ENCODE results near the gene BATF2. TPM values are rescaled to one million over a fixed set of nuclear protein-coding genes. Genes with fewer than 3 reads are reported as not detected.

Gene BATF2
- total and polyA plus RNA-seq, 8 donors, result 4.0 to 6.5 (median 5.6) TPM

GRCh38 chr11:65021509-65021908 lies 24.7 kb upstream of the BATF2 start:
- ATAC-seq (no peak), FAIRE-seq (no peak), DNase-seq (no peak)
- H3K9me3 ChIP-seq, result no peaks in the 10 kb centered on the region
- no peak overlapping the region for H3K4me3 ChIP-seq
- no peak overlapping the region for H3K27ac ChIP-seq
- TF ChIP-seq CTCF (IDR thresholded peaks at IDR 0.05), result no peak
- H3K4me1 ChIP-seq, result no peaks in the 10 kb centered on the region
- intact Hi-C loops (cut with DNase I), result no loop called here
- H3K36me3 ChIP-seq, result no peaks in the 10 kb centered on the region
- H3K27me3 ChIP-seq, result no peaks in the 10 kb centered on the region
- WGBS, 2 donors, result 92 to 95% methylated on average over 9 to 11 of the region's 11 CpGs

GRCh38 chr11:65021003-65021402 lies 24.2 kb upstream of the BATF2 start:
- no peak for FAIRE-seq
- intact Hi-C loops (cut with DNase I), result no loop called here
- H3K4me3 ChIP-seq, result no peak overlapping the region

GRCh38 chr11:65019824-65020223 lies 23.1 kb upstream of the BATF2 start:
- FAIRE-seq (no peak), ATAC-seq (no peak), DNase-seq (no peak)
- H3K9me3 ChIP-seq, result no peaks in the 10 kb centered on the region
- H3K27me3 ChIP-seq, result no peaks in the 10 kb centered on the region
- H3K27ac ChIP-seq, result no peak overlapping the region
- no peak for TF ChIP-seq CTCF (IDR thresholded peaks at IDR 0.05)
- H3K36me3 ChIP-seq, result no peaks in the 10 kb centered on the region
- intact Hi-C loops (cut with DNase I), result loop anchor here in 1 of 3 donors (10.0 kb wide), 1 partner anchor 95 kb away; the partner anchor contains the start of genes TM7SF2 and ZNHIT2
- H3K4me1 ChIP-seq, result peaks cover 0 to 4% (median 0%) of the 10 kb centered on the region in 3 donors
- H3K4me3 ChIP-seq, result no peak overlapping the region
- WGBS, 2 donors, result 86 to 87% methylated on average over 7 of the region's 7 CpGs

More at GRCh38 chr11:65021003-65021402, 24.2 kb upstream of the BATF2 start:
- no peak for TF ChIP-seq CTCF (IDR thresholded peaks at IDR 0.05)
- H3K9me3 ChIP-seq, result no peaks in the 10 kb centered on the region
- no peak overlapping the region for H3K27ac ChIP-seq
- no peaks in the 10 kb centered on the region for H3K27me3 ChIP-seq
- H3K36me3 ChIP-seq, result no peaks in the 10 kb centered on the region
- DNase-seq (no peak), ATAC-seq (no peak)
- no peaks in the 10 kb centered on the region for H3K4me1 ChIP-seq
- WGBS, 2 donors, result 80 to 92% methylated on average over 3 of the region's 3 CpGs

- 96 to 99% methylated on average over 6 of the region's 6 CpGs for WGBS, 2 donors
- Histone ChIP-seq H3K4me3 (no peak overlapping the region), H3K36me3 (no peaks in the 10 kb centered on the region), H3K27me3 (no peaks in the 10 kb centered on the region), H3K4me1 (peaks cover 0 to 8% (median 0%) of the 10 kb centered on the region in 3 donors), H3K9me3 (no peaks in the 10 kb centered on the region), H3K27ac (no peak overlapping the region)
- no peak for DNase-seq
- no peak for ATAC-seq
- TF ChIP-seq CTCF (IDR thresholded peaks at IDR 0.05), result no peak
- FAIRE-seq, result no peak
- intact Hi-C loops (cut with DNase I), result loop anchor here in 1 of 3 donors (10.0 kb wide), 1 partner anchor 97 kb away; the partner anchor contains the start of genes TM7SF2 and ZNHIT2
These were observed 21.2 kb upstream of the BATF2 start for GRCh38 chr11:65017937-65018336.

GRCh38 chr11:65016705-65017104 lies 19.9 kb upstream of the BATF2 start:
- DNase-seq (no peak), ATAC-seq (no peak), FAIRE-seq (no peak)
- peaks cover 0 to 9% (median 0%) of the 10 kb centered on the region in 3 donors for H3K4me1 ChIP-seq
- no peaks in the 10 kb centered on the region for H3K27me3 ChIP-seq
- H3K36me3 ChIP-seq, result no peaks in the 10 kb centered on the region
- 81 to 89% methylated on average over 4 of the region's 4 CpGs for WGBS, 2 donors
- intact Hi-C loops (cut with DNase I), result loop anchor here in 1 of 3 donors (10.0 kb wide), 1 partner anchor 98 kb away; the partner anchor contains the start of genes TM7SF2 and ZNHIT2
- no peak overlapping the region for H3K27ac ChIP-seq
- no peak for TF ChIP-seq CTCF (IDR thresholded peaks at IDR 0.05)
- no peaks in the 10 kb centered on the region for H3K9me3 ChIP-seq
- H3K4me3 ChIP-seq, result no peak overlapping the region

Measured in pancreas (tissue), 10 donors.